HG03575 (cell line): ENCODE measurements around the gene POU2F2.
"Not testable (repeated sequence)": the region's sequence is repeated elsewhere in the genome, so short reads cannot be mapped to it uniquely, and the experiment has no call there.

Source experiments
- ATAC-seq: cut with Tn5 transposase; IDR thresholded peaks from one replicate; pipeline ENCODE4 v1.9.1; 2021; ENCODE audit not compliant: unreplicated experiment, insufficient number of reproducible peaks, low FRiP score; ENCODE audit errors: extremely low read depth

The POU2F2 gene

GRCh38 chr19:42048992-42049391, 83.3 kb downstream of the POU2F2 start:
- ATAC-seq, result no peak

- no peak for ATAC-seq
These were observed 86.7 kb downstream of the POU2F2 start for GRCh38 chr19:42045575-42045974.

GRCh38 chr19:42042455-42043170, 89.6 kb downstream of the POU2F2 start:
- no peak for ATAC-seq

- not testable (repeated sequence) for ATAC-seq
These were observed 91.8 kb downstream of the POU2F2 start for GRCh38 chr19:42040491-42040890.

- no peak for ATAC-seq
These were observed 92.2 kb downstream of the POU2F2 start for GRCh38 chr19:42040031-42040430.

- no peak for ATAC-seq
These were observed 93.6 kb downstream of the POU2F2 start for GRCh38 chr19:42038666-42039065.

- no peak for ATAC-seq
These were observed 94.6 kb downstream of the POU2F2 start for GRCh38 chr19:42037649-42038048.
